Liver (tissue), 9 donors: Measurements from ENCODE around the gene SLC10A3. TPM values are rescaled to one million over a fixed set of nuclear protein-coding genes. Genes with fewer than 3 reads are reported as not detected.

Experiments used
- DNase-seq: peaks from one replicate; pipeline ENCODE4 v3.0.0-alpha.2; 2017; ENCODE audit warnings: low spot score
- H3K27ac ChIP-seq, 2 donors: one replicate each; pipeline ENCODE4 v1.7.0; 2013; ENCODE audit warnings: inconsistent platforms in 2 of 2, low read length in 2 of 2, control low read depth in 1 of 2, low read depth in 1 of 2, mild to moderate bottlenecking in 1 of 2
- H3K27me3 ChIP-seq, 4 donors: one replicate each; pipeline versions ENCODE4 v1.6.1 to v1.7.0; 2013; ENCODE audit warnings: low read length in 3 of 4, inconsistent platforms in 1 of 4, mild to moderate bottlenecking in 1 of 4, moderate library complexity in 1 of 4; ENCODE audit not compliant: control insufficient read depth in 4 of 4, insufficient read depth in 4 of 4
- H3K36me3 ChIP-seq, 4 donors: one replicate each; pipeline versions ENCODE4 v1.6.1 to v1.7.0; 2013; ENCODE audit warnings: low read length in 3 of 4, mild to moderate bottlenecking in 3 of 4, low read depth in 1 of 4, moderate library complexity in 1 of 4; ENCODE audit not compliant: control insufficient read depth in 4 of 4, insufficient read depth in 3 of 4
- H3K4me1 ChIP-seq, 4 donors: one replicate each; pipeline versions ENCODE4 v1.6.1 to v1.7.0; 2013; ENCODE audit warnings: low read length in 3 of 4, mild to moderate bottlenecking in 3 of 4, moderate library complexity in 1 of 4; ENCODE audit not compliant: control insufficient read depth in 4 of 4, insufficient read depth in 4 of 4
- H3K4me3 ChIP-seq, 3 donors: one replicate each; pipeline versions ENCODE4 v1.6.1 to v1.7.0; 2013; ENCODE audit warnings: low read length in 3 of 3, control low read depth in 1 of 3, low read depth in 1 of 3, mild to moderate bottlenecking in 1 of 3
- H3K9ac ChIP-seq, 2 donors: one replicate each; pipeline ENCODE4 v1.7.0; 2013; ENCODE audit warnings: low read length in 2 of 2, mild to moderate bottlenecking in 2 of 2, moderate library complexity in 2 of 2, control low read depth in 1 of 2, low read depth in 1 of 2
- H3K9me3 ChIP-seq, 4 donors: one replicate each; pipeline versions ENCODE4 v1.6.1 to v1.7.0; 2013; ENCODE audit warnings: low read length in 3 of 4; ENCODE audit not compliant: control insufficient read depth in 4 of 4
- EGR1 ChIP-seq, 2 donors: IDR thresholded peaks; 2 replicates each; pipeline ENCODE4 v1.6.1; 2016 to 2018; ENCODE audit warnings: antibody characterized with exemption in 2 of 2, low read depth in 2 of 2
- FOXA1 ChIP-seq: IDR thresholded peaks from 2 replicates; pipeline ENCODE4 v1.6.1; 2016; ENCODE audit warnings: antibody characterized with exemption
- GABPA ChIP-seq, 2 donors: IDR thresholded peaks in 1 of 2; conservative IDR thresholded peaks in 1 of 2; 2 replicates each; pipeline ENCODE4 v1.6.1; 2016; ENCODE audit warnings: antibody characterized with exemption in 2 of 2, mild to moderate bottlenecking in 1 of 2, moderate library complexity in 1 of 2
- HNF4A ChIP-seq, 2 donors: conservative IDR thresholded peaks; 2 replicates each; pipeline ENCODE4 v1.6.1; 2016; ENCODE audit warnings: antibody characterized with exemption in 2 of 2, mild to moderate bottlenecking in 2 of 2
- JUND ChIP-seq, 2 donors: IDR thresholded peaks; 2 replicates each; pipeline ENCODE4 v1.6.1; 2016; ENCODE audit warnings: antibody characterized with exemption in 2 of 2
- RAD21 ChIP-seq, 2 donors: IDR thresholded peaks; 2 replicates each; pipeline ENCODE4 v1.6.1; 2016; ENCODE audit warnings: antibody characterized with exemption in 2 of 2, mild to moderate bottlenecking in 2 of 2
- RXRA ChIP-seq, 2 donors: IDR thresholded peaks; 2 replicates each; pipeline ENCODE4 v1.6.1; 2017 to 2018; ENCODE audit warnings: antibody characterized with exemption in 2 of 2, mild to moderate bottlenecking in 1 of 2
- TAF1 ChIP-seq: conservative IDR thresholded peaks from 2 replicates; pipeline ENCODE4 v1.6.1; 2016; ENCODE audit warnings: antibody characterized with exemption, mild to moderate bottlenecking
- WGBS: extraction: QIAGEN DNeasy Blood & Tissue Kit; methylation state at CpG from one replicate; pipeline ENCODE4 v1.1.7; 2013; 5-methylcytosine and 5-hydroxymethylcytosine counted together
- polyA plus RNA-seq, 2 donors: library from polyadenylated mRNA; stranded (reverse) in 1 of 2; unstranded in 1 of 2; fragments of 200-250 nt in 1 of 2; fragments of >200 nt in 1 of 2; fragmentation: Nextera tagmentation in 1 of 2; extraction: Ambion mirVana in 1 of 2; gene quantifications; one replicate each; pipeline versions ENCODE4 v1.2.1 to v1.2.3, GENCODE V29; 2013 to 2015
- total RNA-seq, 2 donors: library from RNA; depleted of rRNA; stranded (reverse); fragments of >200 nt; gene quantifications; one replicate each; pipeline ENCODE4 v1.2.3, GENCODE V29; 2014
- TF ChIP-seq, protein P1 (sequence below): fragments of 150-350 bp; IDR thresholded peaks from 2 replicates; pipeline ENCODE4 v1.5.1; 2017; ENCODE audit warnings: improper control_type of control experiment, low read depth, low read length; ENCODE audit not compliant: missing input control
- TF ChIP-seq, protein P2 (sequence below): IDR thresholded peaks from 2 replicates; pipeline ENCODE4 v1.6.1; 2016; ENCODE audit warnings: antibody characterized with exemption
- TF ChIP-seq, protein P3 (sequence below): IDR thresholded peaks from 2 replicates; pipeline ENCODE4 v1.6.1; 2016; ENCODE audit warnings: antibody characterized with exemption, mild to moderate bottlenecking
- donor health status: healthy.
- donor health status: healthy.
- donor health status: healthy.
- donor health status: healthy.
- donor health status: healthy.

The SLC10A3 gene
- total and polyA plus RNA-seq, 4 donors: 3.2 to 5.6 (median 4.5) TPM

DNA sequence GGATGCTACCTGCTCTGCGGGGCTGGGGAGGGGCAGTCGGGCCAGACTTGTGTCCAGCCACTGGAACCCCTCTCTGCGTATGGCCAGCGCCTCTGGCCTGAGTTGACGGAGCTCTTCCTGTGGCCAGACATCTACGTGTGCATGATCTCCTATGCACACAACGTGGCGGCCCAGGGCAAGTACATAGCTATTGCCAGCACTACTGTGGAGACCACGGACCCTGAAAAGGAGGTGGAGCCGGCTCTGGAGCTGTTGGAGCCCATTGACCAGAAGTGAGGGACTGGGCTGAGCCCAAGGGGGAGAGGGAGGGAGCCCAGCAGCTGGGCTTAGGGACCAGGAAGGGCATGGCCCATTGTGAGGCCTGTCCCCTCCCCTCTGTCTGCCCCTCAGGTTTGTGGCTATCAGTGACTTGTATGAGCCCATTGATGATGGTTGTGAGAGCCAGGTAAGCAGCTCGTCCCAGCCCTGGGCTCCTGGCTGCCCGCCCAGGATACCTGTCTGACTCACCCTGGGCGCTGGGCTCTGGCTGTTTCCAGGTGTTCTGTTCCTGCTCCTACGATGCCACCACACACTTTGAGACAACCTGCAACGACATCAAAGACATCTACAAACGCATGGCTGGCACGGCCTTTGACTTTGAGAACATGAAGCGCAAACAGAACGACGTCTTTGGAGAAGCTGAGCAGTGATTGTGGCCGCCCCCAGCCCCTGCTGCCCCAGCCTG is 48.3 kb downstream of the SLC10A3 start:
- Histone ChIP-seq H3K4me3 (no peak overlapping the region), H3K4me1 (peaks cover 14 to 30% (median 22%) of the 10 kb centered on the region in 4 donors), H3K36me3 (peaks cover 0 to 7% (median 2%) of the 10 kb centered on the region in 4 donors), H3K9me3 (no peaks in the 10 kb centered on the region), H3K27me3 (no peaks in the 10 kb centered on the region), H3K9ac (no peak overlapping the region), H3K27ac (no peak overlapping the region)
- TF ChIP-seq, protein P1, sequence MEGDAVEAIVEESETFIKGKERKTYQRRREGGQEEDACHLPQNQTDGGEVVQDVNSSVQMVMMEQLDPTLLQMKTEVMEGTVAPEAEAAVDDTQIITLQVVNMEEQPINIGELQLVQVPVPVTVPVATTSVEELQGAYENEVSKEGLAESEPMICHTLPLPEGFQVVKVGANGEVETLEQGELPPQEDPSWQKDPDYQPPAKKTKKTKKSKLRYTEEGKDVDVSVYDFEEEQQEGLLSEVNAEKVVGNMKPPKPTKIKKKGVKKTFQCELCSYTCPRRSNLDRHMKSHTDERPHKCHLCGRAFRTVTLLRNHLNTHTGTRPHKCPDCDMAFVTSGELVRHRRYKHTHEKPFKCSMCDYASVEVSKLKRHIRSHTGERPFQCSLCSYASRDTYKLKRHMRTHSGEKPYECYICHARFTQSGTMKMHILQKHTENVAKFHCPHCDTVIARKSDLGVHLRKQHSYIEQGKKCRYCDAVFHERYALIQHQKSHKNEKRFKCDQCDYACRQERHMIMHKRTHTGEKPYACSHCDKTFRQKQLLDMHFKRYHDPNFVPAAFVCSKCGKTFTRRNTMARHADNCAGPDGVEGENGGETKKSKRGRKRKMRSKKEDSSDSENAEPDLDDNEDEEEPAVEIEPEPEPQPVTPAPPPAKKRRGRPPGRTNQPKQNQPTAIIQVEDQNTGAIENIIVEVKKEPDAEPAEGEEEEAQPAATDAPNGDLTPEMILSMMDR: no peak
- TF ChIP-seq GABPA (IDR thresholded peaks at IDR 0.05 in 1 of 2, conservative IDR thresholded peaks at IDR 0.05 in 1 of 2) (no peak), HNF4A (conservative IDR thresholded peaks at IDR 0.05) (no peak), EGR1 (IDR thresholded peaks at IDR 0.05; ENCODE audit: low read depth in 2 of 2) (no peak), JUND (IDR thresholded peaks at IDR 0.05) (no peak)
- TF ChIP-seq, protein P2, sequence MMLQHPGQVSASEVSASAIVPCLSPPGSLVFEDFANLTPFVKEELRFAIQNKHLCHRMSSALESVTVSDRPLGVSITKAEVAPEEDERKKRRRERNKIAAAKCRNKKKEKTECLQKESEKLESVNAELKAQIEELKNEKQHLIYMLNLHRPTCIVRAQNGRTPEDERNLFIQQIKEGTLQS: no peak
- WGBS: 89% methylated on average over 21 of the region's 21 CpGs
- DNase-seq: no peak

DNA sequence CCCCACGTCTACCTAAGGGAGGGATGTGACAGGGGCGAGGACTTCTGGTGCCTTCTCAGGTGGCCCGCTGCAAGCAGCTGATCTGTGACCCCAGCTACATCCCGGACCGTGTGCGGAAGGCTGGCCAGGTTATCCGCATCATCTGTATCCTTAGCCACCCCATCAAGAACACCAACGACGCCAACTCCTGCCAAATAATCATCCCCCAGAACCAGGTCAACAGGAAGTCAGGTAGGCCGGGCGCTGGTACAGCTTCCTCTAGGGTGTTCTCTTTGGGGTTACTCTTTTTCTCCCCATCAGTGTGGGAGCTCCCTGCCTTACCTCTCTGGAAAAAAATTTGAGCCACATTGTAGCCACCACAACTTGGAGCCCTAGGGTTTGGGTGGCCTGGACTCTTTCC is 48.9 kb downstream of the SLC10A3 start:
- H3K27me3 ChIP-seq: no peaks in the 10 kb centered on the region
- no peak for TF ChIP-seq GABPA (IDR thresholded peaks at IDR 0.05 in 1 of 2, conservative IDR thresholded peaks at IDR 0.05 in 1 of 2)
- TF ChIP-seq TAF1: no peak
- TF ChIP-seq, protein P3, sequence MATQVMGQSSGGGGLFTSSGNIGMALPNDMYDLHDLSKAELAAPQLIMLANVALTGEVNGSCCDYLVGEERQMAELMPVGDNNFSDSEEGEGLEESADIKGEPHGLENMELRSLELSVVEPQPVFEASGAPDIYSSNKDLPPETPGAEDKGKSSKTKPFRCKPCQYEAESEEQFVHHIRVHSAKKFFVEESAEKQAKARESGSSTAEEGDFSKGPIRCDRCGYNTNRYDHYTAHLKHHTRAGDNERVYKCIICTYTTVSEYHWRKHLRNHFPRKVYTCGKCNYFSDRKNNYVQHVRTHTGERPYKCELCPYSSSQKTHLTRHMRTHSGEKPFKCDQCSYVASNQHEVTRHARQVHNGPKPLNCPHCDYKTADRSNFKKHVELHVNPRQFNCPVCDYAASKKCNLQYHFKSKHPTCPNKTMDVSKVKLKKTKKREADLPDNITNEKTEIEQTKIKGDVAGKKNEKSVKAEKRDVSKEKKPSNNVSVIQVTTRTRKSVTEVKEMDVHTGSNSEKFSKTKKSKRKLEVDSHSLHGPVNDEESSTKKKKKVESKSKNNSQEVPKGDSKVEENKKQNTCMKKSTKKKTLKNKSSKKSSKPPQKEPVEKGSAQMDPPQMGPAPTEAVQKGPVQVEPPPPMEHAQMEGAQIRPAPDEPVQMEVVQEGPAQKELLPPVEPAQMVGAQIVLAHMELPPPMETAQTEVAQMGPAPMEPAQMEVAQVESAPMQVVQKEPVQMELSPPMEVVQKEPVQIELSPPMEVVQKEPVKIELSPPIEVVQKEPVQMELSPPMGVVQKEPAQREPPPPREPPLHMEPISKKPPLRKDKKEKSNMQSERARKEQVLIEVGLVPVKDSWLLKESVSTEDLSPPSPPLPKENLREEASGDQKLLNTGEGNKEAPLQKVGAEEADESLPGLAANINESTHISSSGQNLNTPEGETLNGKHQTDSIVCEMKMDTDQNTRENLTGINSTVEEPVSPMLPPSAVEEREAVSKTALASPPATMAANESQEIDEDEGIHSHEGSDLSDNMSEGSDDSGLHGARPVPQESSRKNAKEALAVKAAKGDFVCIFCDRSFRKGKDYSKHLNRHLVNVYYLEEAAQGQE: no peak
- no peak for TF ChIP-seq FOXA1
- TF ChIP-seq RAD21 (IDR thresholded peaks at IDR 0.05): no peak
- TF ChIP-seq EGR1 (IDR thresholded peaks at IDR 0.05; ENCODE audit: low read depth in 2 of 2): no peak
- TF ChIP-seq RXRA (IDR thresholded peaks at IDR 0.05): no peak
- TF ChIP-seq, protein P1: no peak
- TF ChIP-seq JUND (IDR thresholded peaks at IDR 0.05): no peak
- no peak for TF ChIP-seq HNF4A (conservative IDR thresholded peaks at IDR 0.05)
- TF ChIP-seq, protein P2: no peak
- no peak for DNase-seq
- H3K4me3 ChIP-seq: no peak overlapping the region
- peaks cover 14 to 30% (median 22%) of the 10 kb centered on the region in 4 donors for H3K4me1 ChIP-seq
- H3K9me3 ChIP-seq: no peaks in the 10 kb centered on the region
- WGBS: 91% methylated on average over 11 of the region's 11 CpGs
- H3K36me3 ChIP-seq: peaks cover 0 to 7% (median 2%) of the 10 kb centered on the region in 4 donors
- no peak overlapping the region for H3K9ac ChIP-seq
- H3K27ac ChIP-seq: no peak overlapping the region
